Measurements from ENCODE around the gene AMMECR1L. TPM values are rescaled to one million over a fixed set of nuclear protein-coding genes. Genes with fewer than 3 reads are reported as not detected.

Gene AMMECR1L
- total and polyA plus RNA-seq, 4 donors = 1.5 to 8.0 (median 6.1) TPM

GRCh38 chr2:127852388-127852787 is 33.4 kb downstream of the AMMECR1L start:
- TF ChIP-seq GABPA (IDR thresholded peaks at IDR 0.05 in 1 of 2, conservative IDR thresholded peaks at IDR 0.05 in 1 of 2) (no peak), FOXA1 (IDR thresholded peaks at IDR 0.05) (no peak), FOXA2 (IDR thresholded peaks at IDR 0.05) (no peak), HNF4A (conservative IDR thresholded peaks at IDR 0.05) (no peak), SP1 (IDR thresholded peaks at IDR 0.05) (no peak), JUND (IDR thresholded peaks at IDR 0.05) (no peak)
- Histone ChIP-seq H3K9me3 (ENCODE audit: control insufficient read depth in 4 of 4, low read length in 3 of 4) (no peaks in the 10 kb centered on the region), H3K27ac (ENCODE audit: low read depth in 1 of 2, low read length in 2 of 2) (no peak overlapping the region), H3K9ac (ENCODE audit: low read depth in 1 of 2, low read length in 2 of 2) (no peak overlapping the region), H3K36me3 (ENCODE audit: control insufficient read depth in 4 of 4, insufficient read depth in 3 of 4, low read depth in 1 of 4, low read length in 3 of 4) (peaks cover 6 to 32% (median 18%) of the 10 kb centered on the region in 4 donors), H3K27me3 (ENCODE audit: control insufficient read depth in 4 of 4, insufficient read depth in 4 of 4, low read length in 3 of 4) (no peaks in the 10 kb centered on the region), H3K4me3 (ENCODE audit: low read depth in 1 of 3, low read length in 3 of 3) (no peak overlapping the region), H3K4me1 (ENCODE audit: control insufficient read depth in 4 of 4, insufficient read depth in 4 of 4, low read length in 3 of 4) (peaks cover 6 to 17% (median 11%) of the 10 kb centered on the region in 4 donors)
- 96% methylated on average over 8 of the region's 8 CpGs for WGBS
- DNase-seq (ENCODE audit: low spot score) = no peak

- TF ChIP-seq RXRA (IDR thresholded peaks at IDR 0.05) (no peak), HNF4G (IDR thresholded peaks at IDR 0.05) (no peak), REST (IDR thresholded peaks at IDR 0.05) (no peak), YY1 (IDR thresholded peaks at IDR 0.05) (no peak), FOXA1 (IDR thresholded peaks at IDR 0.05) (no peak), EGR1 (IDR thresholded peaks at IDR 0.05; ENCODE audit: low read depth in 2 of 2) (no peak), GABPA (IDR thresholded peaks at IDR 0.05 in 1 of 2, conservative IDR thresholded peaks at IDR 0.05 in 1 of 2) (no peak), RAD21 (IDR thresholded peaks at IDR 0.05) (no peak), FOXA2 (IDR thresholded peaks at IDR 0.05) (no peak), ATF3 (IDR thresholded peaks at IDR 0.05) (no peak), NR2F2 (IDR thresholded peaks at IDR 0.05) (no peak), SP1 (IDR thresholded peaks at IDR 0.05) (no peak)
- H3K36me3 ChIP-seq (ENCODE audit: control insufficient read depth in 4 of 4, insufficient read depth in 3 of 4, low read depth in 1 of 4, low read length in 3 of 4) = peaks cover 9 to 44% (median 28%) of the 10 kb centered on the region in 4 donors
- H3K27me3 ChIP-seq (ENCODE audit: control insufficient read depth in 4 of 4, insufficient read depth in 4 of 4, low read length in 3 of 4) = no peaks in the 10 kb centered on the region
- no peaks in the 10 kb centered on the region for H3K9me3 ChIP-seq (ENCODE audit: control insufficient read depth in 4 of 4, low read length in 3 of 4)
- 94% methylated on average over 7 of the region's 7 CpGs for WGBS
- H3K4me3 ChIP-seq (ENCODE audit: low read depth in 1 of 3, low read length in 3 of 3) = no peak overlapping the region
- H3K27ac ChIP-seq (ENCODE audit: low read depth in 1 of 2, low read length in 2 of 2) = no peak overlapping the region
- no peak overlapping the region for H3K9ac ChIP-seq (ENCODE audit: low read depth in 1 of 2, low read length in 2 of 2)
- no peak for DNase-seq (ENCODE audit: low spot score)
- no peaks in the 10 kb centered on the region for H3K4me1 ChIP-seq (ENCODE audit: control insufficient read depth in 4 of 4, insufficient read depth in 4 of 4, low read length in 3 of 4)
Measured at GRCh38 chr2:127847931-127848330, 37.8 kb downstream of the AMMECR1L start.

- no peaks in the 10 kb centered on the region for H3K9me3 ChIP-seq (ENCODE audit: control insufficient read depth in 4 of 4, low read length in 3 of 4)
- TF ChIP-seq HNF4G (IDR thresholded peaks at IDR 0.05) = no peak
- no peak overlapping the region for H3K27ac ChIP-seq (ENCODE audit: low read depth in 1 of 2, low read length in 2 of 2)
- H3K9ac ChIP-seq (ENCODE audit: low read depth in 1 of 2, low read length in 2 of 2) = no peak overlapping the region
- no peak overlapping the region for H3K4me3 ChIP-seq (ENCODE audit: low read depth in 1 of 3, low read length in 3 of 3)
- no peaks in the 10 kb centered on the region for H3K4me1 ChIP-seq (ENCODE audit: control insufficient read depth in 4 of 4, insufficient read depth in 4 of 4, low read length in 3 of 4)
- DNase-seq (ENCODE audit: low spot score) = no peak
- WGBS = 95% methylated on average over 4 of the region's 4 CpGs
- no peaks in the 10 kb centered on the region for H3K27me3 ChIP-seq (ENCODE audit: control insufficient read depth in 4 of 4, insufficient read depth in 4 of 4, low read length in 3 of 4)
- peaks cover 9 to 29% (median 23%) of the 10 kb centered on the region in 4 donors for H3K36me3 ChIP-seq (ENCODE audit: control insufficient read depth in 4 of 4, insufficient read depth in 3 of 4, low read depth in 1 of 4, low read length in 3 of 4)
Measured at GRCh38 chr2:127844973-127845372, 40.8 kb downstream of the AMMECR1L start.

Data from liver (tissue), 9 donors.